Measurements from ENCODE around the gene STT3A. TPM values are rescaled to one million over a fixed set of nuclear protein-coding genes. Genes with fewer than 3 reads are reported as not detected.

The STT3A gene
- total RNA-seq, 1 donor from 2014 or later = 252 TPM

DNA sequence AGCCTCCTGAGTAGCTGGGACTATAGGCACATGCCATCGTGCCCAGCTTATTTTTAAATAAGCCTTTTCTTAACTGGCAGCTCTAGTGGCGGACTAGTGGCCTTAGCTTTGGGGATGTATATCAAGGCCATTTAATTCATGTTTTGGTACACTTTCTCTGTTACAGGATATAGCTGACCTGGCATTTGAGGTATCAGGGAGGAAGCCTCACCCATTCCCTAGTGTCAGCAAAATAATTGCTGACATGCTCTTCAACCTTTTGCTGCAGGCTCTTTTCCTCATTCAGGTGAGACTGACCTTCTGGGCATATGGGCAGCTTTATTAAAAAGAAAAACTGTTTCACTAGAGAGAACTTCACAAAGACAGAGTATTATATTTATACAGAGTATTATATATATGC lies 13.9 kb upstream of the STT3A start:
- DNase-seq (ENCODE audit: low spot score) = no peak
- Mint-ChIP-seq H3K27ac (ENCODE audit: unreplicated experiment) (no peak overlapping the region), H3K4me3 (ENCODE audit: unreplicated experiment) (no peak overlapping the region), H3K4me1 (ENCODE audit: low read depth) (peaks cover 5% of the 10 kb centered on the region), H3K9me3 (ENCODE audit: low read depth) (no peaks in the 10 kb centered on the region), H3K27me3 (ENCODE audit: low read depth) (no peaks in the 10 kb centered on the region), H3K36me3 (ENCODE audit: low read depth) (peaks cover 45% of the 10 kb centered on the region)
- TF ChIP-seq, protein P1, sequence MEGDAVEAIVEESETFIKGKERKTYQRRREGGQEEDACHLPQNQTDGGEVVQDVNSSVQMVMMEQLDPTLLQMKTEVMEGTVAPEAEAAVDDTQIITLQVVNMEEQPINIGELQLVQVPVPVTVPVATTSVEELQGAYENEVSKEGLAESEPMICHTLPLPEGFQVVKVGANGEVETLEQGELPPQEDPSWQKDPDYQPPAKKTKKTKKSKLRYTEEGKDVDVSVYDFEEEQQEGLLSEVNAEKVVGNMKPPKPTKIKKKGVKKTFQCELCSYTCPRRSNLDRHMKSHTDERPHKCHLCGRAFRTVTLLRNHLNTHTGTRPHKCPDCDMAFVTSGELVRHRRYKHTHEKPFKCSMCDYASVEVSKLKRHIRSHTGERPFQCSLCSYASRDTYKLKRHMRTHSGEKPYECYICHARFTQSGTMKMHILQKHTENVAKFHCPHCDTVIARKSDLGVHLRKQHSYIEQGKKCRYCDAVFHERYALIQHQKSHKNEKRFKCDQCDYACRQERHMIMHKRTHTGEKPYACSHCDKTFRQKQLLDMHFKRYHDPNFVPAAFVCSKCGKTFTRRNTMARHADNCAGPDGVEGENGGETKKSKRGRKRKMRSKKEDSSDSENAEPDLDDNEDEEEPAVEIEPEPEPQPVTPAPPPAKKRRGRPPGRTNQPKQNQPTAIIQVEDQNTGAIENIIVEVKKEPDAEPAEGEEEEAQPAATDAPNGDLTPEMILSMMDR (IDR thresholded peaks at IDR 0.05) = no peak

DNA sequence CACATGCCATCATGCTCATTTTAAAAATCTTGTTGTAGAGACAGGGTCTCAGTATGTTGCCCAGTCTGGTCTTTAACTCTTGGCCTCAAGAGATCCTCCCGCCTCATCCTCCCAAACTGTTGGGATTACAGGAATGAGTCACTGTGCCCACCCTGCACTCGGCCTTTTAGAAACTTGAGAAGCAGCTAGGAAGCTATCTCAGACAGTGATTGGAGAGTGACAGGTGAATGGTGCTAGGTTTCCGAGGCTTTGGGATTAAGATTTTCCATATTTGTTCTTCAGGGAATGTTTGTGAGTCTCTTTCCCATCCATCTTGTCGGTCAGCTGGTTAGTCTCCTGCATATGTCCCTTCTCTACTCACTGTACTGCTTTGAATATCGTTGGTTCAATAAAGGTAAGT lies 12.8 kb upstream of the STT3A start:
- no peak overlapping the region for H3K4me3 Mint-ChIP-seq (ENCODE audit: unreplicated experiment)
- H3K27ac Mint-ChIP-seq (ENCODE audit: unreplicated experiment) = no peak overlapping the region
- DNase-seq (ENCODE audit: low spot score) = no peak
- no peaks in the 10 kb centered on the region for H3K27me3 Mint-ChIP-seq (ENCODE audit: low read depth)
- H3K9me3 Mint-ChIP-seq (ENCODE audit: low read depth) = no peaks in the 10 kb centered on the region
- TF ChIP-seq, protein P1 (IDR thresholded peaks at IDR 0.05) = no peak
- H3K4me1 Mint-ChIP-seq (ENCODE audit: low read depth) = peaks cover 5% of the 10 kb centered on the region
- peaks cover 48% of the 10 kb centered on the region for H3K36me3 Mint-ChIP-seq (ENCODE audit: low read depth)

DNA sequence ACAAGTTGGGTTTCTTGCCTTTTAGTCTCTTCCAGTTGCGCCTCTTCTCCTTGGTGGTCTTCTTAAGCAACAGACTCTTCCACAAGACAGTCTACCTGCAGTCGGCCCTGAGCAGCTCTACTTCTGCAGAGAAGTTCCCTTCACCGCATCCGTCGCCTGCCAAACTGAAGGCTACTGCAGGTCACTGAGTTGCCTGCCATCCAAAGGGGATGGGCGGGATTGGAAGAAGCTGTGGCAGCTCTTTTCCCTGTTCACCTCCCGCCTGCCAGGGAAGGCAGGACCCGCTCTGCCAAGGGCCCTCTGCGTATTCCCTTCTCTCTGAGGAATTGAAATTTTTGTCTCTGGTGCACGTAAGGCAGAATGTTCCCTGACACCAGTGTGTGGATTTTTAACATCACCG lies 9.2 kb upstream of the STT3A start:
- TF ChIP-seq, protein P1 (IDR thresholded peaks at IDR 0.05) = no peak
- no peak overlapping the region for H3K4me3 Mint-ChIP-seq (ENCODE audit: unreplicated experiment)

DNA sequence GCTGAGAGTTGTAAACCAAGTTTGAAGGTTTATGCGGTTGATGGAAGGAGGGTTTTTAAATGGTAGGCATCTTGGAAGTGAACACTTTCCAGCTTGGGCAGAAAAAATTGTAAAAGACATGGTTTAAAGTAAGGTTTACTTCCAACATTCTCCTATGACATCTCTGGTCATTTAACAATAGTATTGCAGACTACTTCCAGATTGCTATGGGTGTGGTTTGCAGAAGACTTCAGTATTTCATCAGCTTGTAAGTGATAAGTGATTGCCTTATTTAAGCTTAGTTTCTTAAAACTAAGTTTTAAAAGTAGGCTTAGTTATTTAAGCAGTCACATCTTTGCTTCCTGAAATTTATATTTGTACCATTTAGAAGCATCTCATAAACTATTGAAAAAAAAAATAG lies 7.2 kb upstream of the STT3A start:
- DNase-seq (ENCODE audit: low spot score) = no peak
- Mint-ChIP-seq H3K9me3 (ENCODE audit: low read depth) (no peaks in the 10 kb centered on the region), H3K27me3 (ENCODE audit: low read depth) (no peaks in the 10 kb centered on the region), H3K36me3 (ENCODE audit: low read depth) (peaks cover 24% of the 10 kb centered on the region), H3K27ac (ENCODE audit: unreplicated experiment) (no peak overlapping the region), H3K4me3 (ENCODE audit: unreplicated experiment) (no peak overlapping the region), H3K4me1 (ENCODE audit: low read depth) (peaks cover 11% of the 10 kb centered on the region)
- TF ChIP-seq, protein P1 (IDR thresholded peaks at IDR 0.05) = no peak

More for the DNA sequence above, 9.2 kb upstream of the STT3A start:
- no peaks in the 10 kb centered on the region for H3K27me3 Mint-ChIP-seq (ENCODE audit: low read depth)
- H3K27ac Mint-ChIP-seq (ENCODE audit: unreplicated experiment) = no peak overlapping the region
- H3K4me1 Mint-ChIP-seq (ENCODE audit: low read depth) = peaks cover 10% of the 10 kb centered on the region
- no peak for DNase-seq (ENCODE audit: low spot score)
- H3K36me3 Mint-ChIP-seq (ENCODE audit: low read depth) = peaks cover 31% of the 10 kb centered on the region
- H3K9me3 Mint-ChIP-seq (ENCODE audit: low read depth) = no peaks in the 10 kb centered on the region

DNA sequence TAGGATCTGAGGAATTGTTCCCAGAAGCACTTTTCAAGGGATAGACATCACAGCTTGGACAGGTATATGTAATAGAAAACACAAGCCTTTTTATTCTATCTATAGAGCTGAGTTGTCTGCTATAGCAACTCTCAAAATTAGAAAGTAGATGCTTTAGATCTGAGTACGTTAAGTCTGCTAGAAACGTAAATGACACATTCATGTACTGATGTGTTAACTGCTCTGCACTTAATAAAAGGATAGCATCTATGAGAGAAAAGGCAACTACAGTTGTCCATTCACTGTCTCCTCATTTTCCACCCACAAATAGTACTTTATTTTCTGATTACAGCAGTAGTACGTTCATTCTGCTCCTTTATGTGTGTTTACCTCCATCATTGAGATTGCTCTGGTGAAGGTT lies 6.0 kb upstream of the STT3A start:
- Mint-ChIP-seq H3K4me3 (ENCODE audit: unreplicated experiment) (no peak overlapping the region), H3K36me3 (ENCODE audit: low read depth) (peaks cover 22% of the 10 kb centered on the region), H3K4me1 (ENCODE audit: low read depth) (peaks cover 16% of the 10 kb centered on the region), H3K27me3 (ENCODE audit: low read depth) (no peaks in the 10 kb centered on the region), H3K27ac (ENCODE audit: unreplicated experiment) (no peak overlapping the region), H3K9me3 (ENCODE audit: low read depth) (no peaks in the 10 kb centered on the region)
- TF ChIP-seq, protein P1 (IDR thresholded peaks at IDR 0.05) = no peak
- no peak for DNase-seq (ENCODE audit: low spot score)

All from chondrocyte (in vitro differentiated cells).